HG02678 (cell line): ENCODE data around the gene CEMIP.

Source experiments
- ATAC-seq: cut with Tn5 transposase; IDR thresholded peaks from one replicate; pipeline ENCODE4 v1.9.1; 2021; ENCODE audit warnings: mild to moderate bottlenecking, moderate library complexity; ENCODE audit not compliant: unreplicated experiment

The CEMIP gene

GRCh38 chr15:80971143-80971542 is 192.0 kb downstream of the CEMIP start:
- no peak for ATAC-seq

GRCh38 chr15:80972276-80972675 is 193.1 kb downstream of the CEMIP start:
- no peak for ATAC-seq

- ATAC-seq, result no peak
Observed at GRCh38 chr15:80974914-80975313, 195.7 kb downstream of the CEMIP start.

GRCh38 chr15:80976851-80977250 is 197.7 kb downstream of the CEMIP start:
- ATAC-seq, result no peak

GRCh38 chr15:80977627-80978036 is 198.5 kb downstream of the CEMIP start:
- ATAC-seq, result no peak

GRCh38 chr15:80978685-80979329 is 199.6 kb downstream of the CEMIP start:
- ATAC-seq, result no peak

GRCh38 chr15:80979538-80980200 is 200.5 kb downstream of the CEMIP start:
- ATAC-seq, result no peak

- ATAC-seq, result no peak
Observed at GRCh38 chr15:80982205-80982604, 203.0 kb downstream of the CEMIP start.

- no peak for ATAC-seq
Observed at GRCh38 chr15:80982839-80983238, 203.7 kb downstream of the CEMIP start.

GRCh38 chr15:80984856-80985255 is 205.7 kb downstream of the CEMIP start:
- ATAC-seq, result no peak

GRCh38 chr15:80985981-80986380 is 206.8 kb downstream of the CEMIP start:
- ATAC-seq, result no peak

GRCh38 chr15:80986487-80986886 is 207.3 kb downstream of the CEMIP start:
- no peak for ATAC-seq

GRCh38 chr15:80988148-80988796 is 209.1 kb downstream of the CEMIP start:
- no peak for ATAC-seq

- peak; percentile 3 for ATAC-seq
Observed at GRCh38 chr15:80989081-80989517, 209.9 kb downstream of the CEMIP start.

GRCh38 chr15:80989518-80990478 is 210.6 kb downstream of the CEMIP start, which contains the start of gene MESD:
Gene MESD (minus strand): TSS chr15:80989819. CDS start chr15:80989791, 28 bp downstream.
- ATAC-seq, result peak; percentile 97

- no peak for ATAC-seq
Observed at GRCh38 chr15:80990955-80991354, 211.8 kb downstream of the CEMIP start.

- ATAC-seq, result no peak
Observed at GRCh38 chr15:80991421-80991820, 212.3 kb downstream of the CEMIP start.

- ATAC-seq, result no peak
Observed at GRCh38 chr15:80992006-80992405, 212.8 kb downstream of the CEMIP start.

GRCh38 chr15:80992441-80992840 is 213.3 kb downstream of the CEMIP start:
- ATAC-seq, result no peak

GRCh38 chr15:80996247-80996646 is 217.1 kb downstream of the CEMIP start:
- no peak for ATAC-seq

GRCh38 chr15:80997692-80998091 is 218.5 kb downstream of the CEMIP start:
- ATAC-seq, result no peak
